ENCODE data around the gene UBR3. TPM values are rescaled to one million over a fixed set of nuclear protein-coding genes. Genes with fewer than 3 reads are reported as not detected.
A peak's percentile ranks its signal among the peaks of the same experiment; 100 is the strongest.

The UBR3 gene
- total and polyA plus RNA-seq, 2 experiments from 2014 or later: 10.7 to 28.0 TPM

DNA sequence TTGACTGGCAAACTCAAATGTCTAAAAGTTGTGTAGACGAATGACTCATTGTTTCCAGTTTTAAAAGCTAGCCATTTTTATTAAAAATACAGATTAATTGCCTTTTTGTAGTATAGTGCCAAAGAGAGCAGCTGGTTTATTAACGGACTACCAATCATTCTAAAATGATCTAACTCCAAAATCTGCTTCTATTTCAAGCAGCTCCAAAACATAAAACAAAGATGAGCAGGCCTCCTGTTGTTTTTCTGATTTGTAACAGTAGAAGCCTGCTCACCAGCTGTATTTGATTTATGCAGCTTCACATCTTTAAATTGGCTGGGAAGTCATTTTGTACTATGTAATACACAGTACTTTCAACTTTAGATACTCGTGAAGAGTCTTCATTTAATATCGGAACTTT is 171.8 kb downstream of the UBR3 start:
- H3K27me3 ChIP-seq (ENCODE audit: insufficient read depth): no peaks in the 10 kb centered on the region
- H4K20me1 ChIP-seq (replicated peaks; ENCODE audit: insufficient read depth): no peaks in the 10 kb centered on the region
- H3K79me2 ChIP-seq (replicated peaks; ENCODE audit: insufficient read depth): no peaks in the 10 kb centered on the region
- H2AFZ ChIP-seq: no peak overlapping the region
- no peaks in the 10 kb centered on the region for H3K27me3 Mint-ChIP-seq (ENCODE audit: insufficient read depth, low read depth, poor library complexity)
- H3K36me3 Mint-ChIP-seq (ENCODE audit: low read depth): peaks cover 50% of the 10 kb centered on the region
- H3K4me3 ChIP-seq: no peak overlapping the region
- no peaks in the 10 kb centered on the region for H3K9me2 ChIP-seq (ENCODE audit: insufficient read depth)
- no peak overlapping the region for H3K27ac ChIP-seq (ENCODE audit: low read depth)
- peaks cover 14% of the 10 kb centered on the region; the same call in 1 of the 2 replicates for H3K36me3 ChIP-seq (ENCODE audit: insufficient read depth)
- no peak overlapping the region for H3K4me2 ChIP-seq
- H3K4me1 Mint-ChIP-seq: no peaks in the 10 kb centered on the region
- peaks cover 23% of the 10 kb centered on the region for H3K9me3 Mint-ChIP-seq
- H3K27ac Mint-ChIP-seq: no peak overlapping the region
- no peak for ATAC-seq
- TF ChIP-seq EZH2phosphoT487 (IDR thresholded peaks at IDR 0.05; ENCODE audit: unreplicated experiment) (no peak), ETS1 (IDR thresholded peaks at IDR 0.05) (no peak), ZNF114 (CRISPR knock-in tag; IDR thresholded peaks at IDR 0.05) (no peak)
- TF ChIP-seq, protein P1, sequence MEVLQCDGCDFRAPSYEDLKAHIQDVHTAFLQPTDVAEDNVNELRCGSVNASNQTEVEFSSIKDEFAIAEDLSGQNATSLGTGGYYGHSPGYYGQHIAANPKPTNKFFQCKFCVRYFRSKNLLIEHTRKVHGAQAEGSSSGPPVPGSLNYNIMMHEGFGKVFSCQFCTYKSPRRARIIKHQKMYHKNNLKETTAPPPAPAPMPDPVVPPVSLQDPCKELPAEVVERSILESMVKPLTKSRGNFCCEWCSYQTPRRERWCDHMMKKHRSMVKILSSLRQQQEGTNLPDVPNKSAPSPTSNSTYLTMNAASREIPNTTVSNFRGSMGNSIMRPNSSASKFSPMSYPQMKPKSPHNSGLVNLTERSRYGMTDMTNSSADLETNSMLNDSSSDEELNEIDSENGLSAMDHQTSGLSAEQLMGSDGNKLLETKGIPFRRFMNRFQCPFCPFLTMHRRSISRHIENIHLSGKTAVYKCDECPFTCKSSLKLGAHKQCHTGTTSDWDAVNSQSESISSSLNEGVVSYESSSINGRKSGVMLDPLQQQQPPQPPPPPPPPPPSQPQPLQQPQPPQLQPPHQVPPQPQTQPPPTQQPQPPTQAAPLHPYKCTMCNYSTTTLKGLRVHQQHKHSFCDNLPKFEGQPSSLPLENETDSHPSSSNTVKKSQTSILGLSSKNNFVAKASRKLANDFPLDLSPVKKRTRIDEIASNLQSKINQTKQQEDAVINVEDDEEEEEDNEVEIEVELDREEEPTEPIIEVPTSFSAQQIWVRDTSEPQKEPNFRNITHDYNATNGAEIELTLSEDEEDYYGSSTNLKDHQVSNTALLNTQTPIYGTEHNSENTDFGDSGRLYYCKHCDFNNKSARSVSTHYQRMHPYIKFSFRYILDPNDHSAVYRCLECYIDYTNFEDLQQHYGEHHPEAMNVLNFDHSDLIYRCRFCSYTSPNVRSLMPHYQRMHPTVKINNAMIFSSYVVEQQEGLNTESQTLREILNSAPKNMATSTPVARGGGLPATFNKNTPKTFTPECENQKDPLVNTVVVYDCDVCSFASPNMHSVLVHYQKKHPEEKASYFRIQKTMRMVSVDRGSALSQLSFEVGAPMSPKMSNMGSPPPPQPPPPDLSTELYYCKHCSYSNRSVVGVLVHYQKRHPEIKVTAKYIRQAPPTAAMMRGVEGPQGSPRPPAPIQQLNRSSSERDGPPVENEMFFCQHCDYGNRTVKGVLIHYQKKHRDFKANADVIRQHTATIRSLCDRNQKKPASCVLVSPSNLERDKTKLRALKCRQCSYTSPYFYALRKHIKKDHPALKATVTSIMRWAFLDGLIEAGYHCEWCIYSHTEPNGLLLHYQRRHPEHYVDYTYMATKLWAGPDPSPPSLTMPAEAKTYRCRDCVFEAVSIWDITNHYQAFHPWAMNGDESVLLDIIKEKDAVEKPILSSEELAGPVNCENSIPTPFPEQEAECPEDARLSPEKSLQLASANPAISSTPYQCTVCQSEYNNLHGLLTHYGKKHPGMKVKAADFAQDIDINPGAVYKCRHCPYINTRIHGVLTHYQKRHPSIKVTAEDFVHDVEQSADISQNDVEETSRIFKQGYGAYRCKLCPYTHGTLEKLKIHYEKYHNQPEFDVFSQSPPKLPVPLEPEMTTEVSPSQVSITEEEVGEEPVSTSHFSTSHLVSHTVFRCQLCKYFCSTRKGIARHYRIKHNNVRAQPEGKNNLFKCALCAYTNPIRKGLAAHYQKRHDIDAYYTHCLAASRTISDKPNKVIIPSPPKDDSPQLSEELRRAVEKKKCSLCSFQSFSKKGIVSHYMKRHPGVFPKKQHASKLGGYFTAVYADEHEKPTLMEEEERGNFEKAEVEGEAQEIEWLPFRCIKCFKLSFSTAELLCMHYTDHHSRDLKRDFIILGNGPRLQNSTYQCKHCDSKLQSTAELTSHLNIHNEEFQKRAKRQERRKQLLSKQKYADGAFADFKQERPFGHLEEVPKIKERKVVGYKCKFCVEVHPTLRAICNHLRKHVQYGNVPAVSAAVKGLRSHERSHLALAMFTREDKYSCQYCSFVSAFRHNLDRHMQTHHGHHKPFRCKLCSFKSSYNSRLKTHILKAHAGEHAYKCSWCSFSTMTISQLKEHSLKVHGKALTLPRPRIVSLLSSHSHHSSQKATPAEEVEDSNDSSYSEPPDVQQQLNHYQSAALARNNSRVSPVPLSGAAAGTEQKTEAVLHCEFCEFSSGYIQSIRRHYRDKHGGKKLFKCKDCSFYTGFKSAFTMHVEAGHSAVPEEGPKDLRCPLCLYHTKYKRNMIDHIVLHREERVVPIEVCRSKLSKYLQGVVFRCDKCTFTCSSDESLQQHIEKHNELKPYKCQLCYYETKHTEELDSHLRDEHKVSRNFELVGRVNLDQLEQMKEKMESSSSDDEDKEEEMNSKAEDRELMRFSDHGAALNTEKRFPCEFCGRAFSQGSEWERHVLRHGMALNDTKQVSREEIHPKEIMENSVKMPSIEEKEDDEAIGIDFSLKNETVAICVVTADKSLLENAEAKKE (CRISPR knock-in tag; IDR thresholded peaks at IDR 0.05): no peak
- H3K4me1 ChIP-seq (ENCODE audit: insufficient read depth): 0 out of 2 replicates have a peak, but pooled peaks cover 7% of the 10 kb centered on the region
- no peak overlapping the region for H3K4me3 Mint-ChIP-seq
- no peaks in the 10 kb centered on the region for H3F3A ChIP-seq (replicated peaks; ENCODE audit: low read depth)
- DNase-seq (ENCODE audit: low spot score): no peak

DNA sequence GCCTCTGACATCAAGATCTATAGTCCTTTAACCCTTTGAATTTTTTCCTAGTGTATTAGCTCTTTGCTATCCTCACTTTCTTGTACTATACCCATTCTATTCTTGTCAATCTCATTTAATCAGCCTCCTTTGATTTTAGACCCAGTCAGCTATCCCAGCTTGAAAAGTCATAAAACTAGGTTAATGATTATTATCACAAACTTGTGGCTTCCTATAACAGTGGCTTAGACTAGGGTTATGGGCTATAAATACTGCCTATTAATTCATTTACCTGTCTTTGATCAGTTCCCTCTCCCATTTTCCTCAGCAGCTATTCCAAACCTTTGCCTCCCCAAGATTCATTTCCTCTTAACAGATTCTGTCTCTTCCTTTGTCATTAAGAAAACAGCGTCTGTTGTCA is 174.8 kb downstream of the UBR3 start:
- Mint-ChIP-seq H3K4me3 (no peak overlapping the region), H3K4me1 (peaks cover 9% of the 10 kb centered on the region), H3K27me3 (ENCODE audit: insufficient read depth, low read depth, poor library complexity) (no peaks in the 10 kb centered on the region), H3K27ac (no peak overlapping the region), H3K36me3 (ENCODE audit: low read depth) (peaks cover 40% of the 10 kb centered on the region), H3K9me3 (peaks cover 13% of the 10 kb centered on the region)
- Histone ChIP-seq H3K27me3 (ENCODE audit: insufficient read depth) (no peaks in the 10 kb centered on the region), H3K4me3 (no peak overlapping the region), H2AFZ (no peak overlapping the region), H4K20me1 (replicated peaks; ENCODE audit: insufficient read depth) (no peaks in the 10 kb centered on the region), H3K4me2 (no peak overlapping the region), H3K4me1 (ENCODE audit: insufficient read depth) (0 out of 2 replicates have a peak, but pooled peaks cover 7% of the 10 kb centered on the region), H3K9me2 (ENCODE audit: insufficient read depth) (no peaks in the 10 kb centered on the region), H3K79me2 (replicated peaks; ENCODE audit: insufficient read depth) (no peaks in the 10 kb centered on the region), H3K36me3 (ENCODE audit: insufficient read depth) (0 out of 2 replicates have a peak, but pooled peaks cover 11% of the 10 kb centered on the region), H3F3A (replicated peaks; ENCODE audit: low read depth) (no peaks in the 10 kb centered on the region), H3K27ac (ENCODE audit: low read depth) (no peak overlapping the region; the same call in 1 of the 2 replicates)
- no peak for ATAC-seq
- peak; percentile 16 for DNase-seq (ENCODE audit: low spot score)
- TF ChIP-seq, protein P2, sequence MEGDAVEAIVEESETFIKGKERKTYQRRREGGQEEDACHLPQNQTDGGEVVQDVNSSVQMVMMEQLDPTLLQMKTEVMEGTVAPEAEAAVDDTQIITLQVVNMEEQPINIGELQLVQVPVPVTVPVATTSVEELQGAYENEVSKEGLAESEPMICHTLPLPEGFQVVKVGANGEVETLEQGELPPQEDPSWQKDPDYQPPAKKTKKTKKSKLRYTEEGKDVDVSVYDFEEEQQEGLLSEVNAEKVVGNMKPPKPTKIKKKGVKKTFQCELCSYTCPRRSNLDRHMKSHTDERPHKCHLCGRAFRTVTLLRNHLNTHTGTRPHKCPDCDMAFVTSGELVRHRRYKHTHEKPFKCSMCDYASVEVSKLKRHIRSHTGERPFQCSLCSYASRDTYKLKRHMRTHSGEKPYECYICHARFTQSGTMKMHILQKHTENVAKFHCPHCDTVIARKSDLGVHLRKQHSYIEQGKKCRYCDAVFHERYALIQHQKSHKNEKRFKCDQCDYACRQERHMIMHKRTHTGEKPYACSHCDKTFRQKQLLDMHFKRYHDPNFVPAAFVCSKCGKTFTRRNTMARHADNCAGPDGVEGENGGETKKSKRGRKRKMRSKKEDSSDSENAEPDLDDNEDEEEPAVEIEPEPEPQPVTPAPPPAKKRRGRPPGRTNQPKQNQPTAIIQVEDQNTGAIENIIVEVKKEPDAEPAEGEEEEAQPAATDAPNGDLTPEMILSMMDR (conservative IDR thresholded peaks at IDR 0.05; ENCODE audit: low read depth in 2 of 2): no peak
- TF ChIP-seq REST (IDR thresholded peaks at IDR 0.05; ENCODE audit: unreplicated experiment): no peak
- TF ChIP-seq ZNF331 (CRISPR knock-in tag; IDR thresholded peaks at IDR 0.05; ENCODE audit: low read depth): no peak
- TF ChIP-seq CREB1 (CRISPR knock-in tag; IDR thresholded peaks at IDR 0.05; ENCODE audit: low read depth): no peak
- no peak for TF ChIP-seq ZNF114 (CRISPR knock-in tag; IDR thresholded peaks at IDR 0.05)

Measured in GM23338 (cell line).